Activated T-helper 1 cell treated with anti-CD3 and anti-CD28 coated beads, Interleukin-2, amount 50 U/mL, for 16 hours (primary cell): Measurements from ENCODE around the gene FRMPD2.
"Not testable (repeated sequence)": the region's sequence is repeated elsewhere in the genome, so short reads cannot be mapped to it uniquely, and the experiment has no call there.

Experiments used
- DNase-seq, 2 donors: peaks; one replicate each; pipeline ENCODE4 v3.0.0-alpha.2; 2020; ENCODE audit warnings: low read depth in 1 of 2, low spot score in 1 of 2

FRMPD2 gene

GRCh38 chr10:48253970-48254657, 20.4 kb downstream of the FRMPD2 start:
- no peak for DNase-seq

GRCh38 chr10:48252354-48252650, 22.2 kb downstream of the FRMPD2 start:
- DNase-seq = no peak

- no peak for DNase-seq
These were observed 22.8 kb downstream of the FRMPD2 start for GRCh38 chr10:48251525-48252353.

- no peak for DNase-seq
These were observed 23.4 kb downstream of the FRMPD2 start for GRCh38 chr10:48251152-48251524.

GRCh38 chr10:48249763-48250351, 24.6 kb downstream of the FRMPD2 start:
- DNase-seq = no peak

- DNase-seq = no peak
These were observed 25.3 kb downstream of the FRMPD2 start for GRCh38 chr10:48249004-48249762.

- DNase-seq = no peak
These were observed 26.0 kb downstream of the FRMPD2 start for GRCh38 chr10:48248462-48248861.

- no peak for DNase-seq
These were observed 26.8 kb downstream of the FRMPD2 start for GRCh38 chr10:48247680-48248079.

- no peak for DNase-seq
These were observed 28.0 kb downstream of the FRMPD2 start for GRCh38 chr10:48246501-48246900.

- no peak for DNase-seq
These were observed 28.5 kb downstream of the FRMPD2 start for GRCh38 chr10:48245977-48246376.

- not testable (repeated sequence) for DNase-seq
These were observed 30.6 kb downstream of the FRMPD2 start for GRCh38 chr10:48243921-48244320.

GRCh38 chr10:48243487-48243886, 31.0 kb downstream of the FRMPD2 start:
- no peak for DNase-seq

- no peak for DNase-seq
These were observed 32.2 kb downstream of the FRMPD2 start for GRCh38 chr10:48242171-48242904.

GRCh38 chr10:48241332-48241731, 33.2 kb downstream of the FRMPD2 start:
- DNase-seq = no peak

GRCh38 chr10:48240196-48240595, 34.3 kb downstream of the FRMPD2 start:
- DNase-seq = no peak

- no peak for DNase-seq
These were observed 34.9 kb downstream of the FRMPD2 start for GRCh38 chr10:48239618-48240017.

GRCh38 chr10:48238826-48239520, 35.5 kb downstream of the FRMPD2 start:
- DNase-seq = no peak

GRCh38 chr10:48237259-48238250, 36.9 kb downstream of the FRMPD2 start:
- no peak for DNase-seq

GRCh38 chr10:48236199-48236621, 38.3 kb downstream of the FRMPD2 start:
- no peak for DNase-seq
